Stimulated activated CD4-positive, alpha-beta T cell treated with anti-CD3 and anti-CD28 coated beads, Interleukin-1b, Interleukin-23, amount 100 ng/mL, for 24 hours (primary cell): ENCODE measurements around the gene DNAJB5.

ENCODE experiments used
- DNase-seq, 4 experiments: peaks; one replicate each; pipeline ENCODE4 v3.0.0-alpha.2; 2020; ENCODE audit warnings: low read depth in 4 of 4, low spot score in 1 of 4

The DNAJB5 gene

DNA sequence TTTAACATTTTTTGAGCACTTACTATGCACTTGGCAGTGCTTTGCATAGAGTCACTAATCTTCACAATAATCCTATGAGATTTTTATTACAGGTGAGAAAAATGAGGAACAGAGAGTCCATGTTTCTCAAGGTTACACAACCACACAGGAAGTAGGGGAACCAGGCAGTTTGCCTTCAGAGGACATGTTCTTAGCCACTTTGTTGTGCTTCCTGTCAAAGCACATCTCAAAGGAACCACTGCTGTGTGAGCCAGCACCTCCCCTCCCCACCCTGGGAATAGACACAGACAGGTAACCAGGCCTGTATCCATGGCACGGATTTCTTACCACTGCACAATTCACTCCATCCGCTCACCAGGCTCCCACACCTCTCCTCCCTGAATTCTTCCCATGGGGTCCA lies 6.3 kb upstream of the DNAJB5 start:
- no peak for DNase-seq

GRCh38 chr9:34984049-34984448 lies 5.5 kb upstream of the DNAJB5 start:
- DNase-seq = no peak

- DNase-seq = peak in 1 of 4 experiments; percentile 43
Observed at GRCh38 chr9:34985311-34985899, 4.1 kb upstream of the DNAJB5 start.

DNA sequence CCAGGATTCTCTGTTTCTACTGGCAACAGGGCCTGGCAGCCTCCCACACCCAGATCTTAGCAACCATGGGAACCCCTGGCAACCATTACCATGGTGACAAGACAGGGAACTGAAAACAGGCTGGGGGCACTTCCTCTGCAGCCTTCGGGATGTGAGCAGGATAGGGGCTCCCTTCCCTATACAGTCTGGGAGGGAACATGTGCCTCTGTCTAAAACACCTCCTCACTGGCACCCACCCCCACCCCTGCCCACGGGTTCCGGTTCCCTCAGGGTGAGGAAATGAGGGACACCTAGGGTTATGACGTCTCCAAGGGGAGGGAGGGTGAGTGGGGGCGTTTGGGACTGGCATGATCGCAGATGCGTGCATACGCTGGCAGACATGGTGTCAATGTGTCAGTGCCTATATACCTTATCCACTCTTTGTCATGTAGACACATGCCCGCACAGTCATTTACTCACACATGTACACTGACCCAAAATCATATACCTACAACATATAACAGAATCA lies 3.0 kb upstream of the DNAJB5 start:
- peak in 1 of 4 experiments; percentile 20 for DNase-seq

DNA sequence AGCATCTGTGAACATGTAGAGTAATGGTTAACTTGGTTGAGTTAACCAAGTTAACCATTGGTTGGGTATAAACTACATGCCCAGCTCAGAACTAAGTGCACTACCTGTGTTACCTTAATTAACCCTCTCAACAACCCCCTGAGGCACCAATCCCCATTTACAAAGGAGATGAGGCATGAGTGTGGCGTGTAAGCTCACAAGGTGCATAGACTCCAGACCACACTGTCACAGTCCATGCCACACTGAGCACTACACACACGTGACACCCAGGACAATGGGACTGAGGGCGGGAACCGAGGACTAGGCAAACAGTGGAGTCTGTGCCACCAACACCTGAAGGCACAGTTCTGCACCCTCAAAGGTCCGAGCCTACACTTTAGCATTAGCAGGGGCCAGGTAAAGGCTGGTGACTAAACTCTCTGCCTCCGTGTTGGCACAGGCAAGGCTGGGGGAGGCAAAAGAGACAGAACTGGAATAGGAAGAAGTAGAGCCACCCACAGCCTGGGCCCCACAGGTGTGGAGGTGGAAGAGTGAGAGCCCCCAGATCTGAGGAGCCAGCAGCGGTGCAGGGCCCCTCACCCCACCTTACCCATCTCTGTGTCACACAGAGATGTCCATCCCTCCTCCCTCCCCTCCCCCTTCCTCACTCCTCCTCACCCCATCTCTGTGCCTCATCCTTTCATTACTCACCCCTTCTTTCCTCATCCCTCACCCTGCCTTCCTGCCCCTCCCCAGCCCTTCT lies 2.2 kb upstream of the DNAJB5 start:
- DNase-seq = no peak

- DNase-seq = no peak
Observed at GRCh38 chr9:34988218-34989002, 1.1 kb upstream of the DNAJB5 start.

- no peak for DNase-seq
Observed at GRCh38 chr9:34989946-34990635, 546 bp downstream of the DNAJB5 start.

DNA sequence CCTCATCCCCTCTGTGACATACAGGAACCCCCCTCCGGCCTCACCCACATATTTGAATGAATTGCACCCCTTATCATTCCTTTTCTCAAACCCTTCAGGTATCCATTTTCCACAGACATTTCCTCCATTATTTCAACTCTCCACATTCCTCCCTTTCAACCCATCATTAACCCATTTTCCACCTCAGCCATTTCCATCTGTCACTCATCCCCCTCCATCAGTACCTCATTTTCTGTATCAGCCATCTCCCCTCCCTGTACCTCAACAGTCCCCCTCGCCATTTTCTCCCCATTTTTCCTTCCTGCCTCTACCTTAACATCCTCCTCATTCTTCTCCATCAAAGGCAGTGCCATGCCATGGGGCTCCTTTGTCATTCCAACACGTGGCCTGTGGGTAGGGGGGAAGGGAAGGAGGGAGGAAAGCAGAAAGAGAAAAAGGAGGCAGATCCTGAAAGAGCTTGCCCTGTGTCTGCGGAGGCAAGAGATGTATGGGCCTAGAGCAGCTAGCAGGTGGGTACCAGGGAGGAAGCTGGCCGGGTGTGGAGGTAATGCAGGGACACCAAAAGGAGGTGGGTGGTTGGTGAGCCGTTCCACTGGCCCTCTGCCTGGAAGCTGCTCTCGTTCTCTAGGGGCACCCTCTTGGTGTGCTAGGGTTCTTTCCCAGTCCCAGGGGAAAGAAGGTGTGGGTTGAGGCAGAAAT lies 1.5 kb downstream of the DNAJB5 start:
- DNase-seq = no peak

DNA sequence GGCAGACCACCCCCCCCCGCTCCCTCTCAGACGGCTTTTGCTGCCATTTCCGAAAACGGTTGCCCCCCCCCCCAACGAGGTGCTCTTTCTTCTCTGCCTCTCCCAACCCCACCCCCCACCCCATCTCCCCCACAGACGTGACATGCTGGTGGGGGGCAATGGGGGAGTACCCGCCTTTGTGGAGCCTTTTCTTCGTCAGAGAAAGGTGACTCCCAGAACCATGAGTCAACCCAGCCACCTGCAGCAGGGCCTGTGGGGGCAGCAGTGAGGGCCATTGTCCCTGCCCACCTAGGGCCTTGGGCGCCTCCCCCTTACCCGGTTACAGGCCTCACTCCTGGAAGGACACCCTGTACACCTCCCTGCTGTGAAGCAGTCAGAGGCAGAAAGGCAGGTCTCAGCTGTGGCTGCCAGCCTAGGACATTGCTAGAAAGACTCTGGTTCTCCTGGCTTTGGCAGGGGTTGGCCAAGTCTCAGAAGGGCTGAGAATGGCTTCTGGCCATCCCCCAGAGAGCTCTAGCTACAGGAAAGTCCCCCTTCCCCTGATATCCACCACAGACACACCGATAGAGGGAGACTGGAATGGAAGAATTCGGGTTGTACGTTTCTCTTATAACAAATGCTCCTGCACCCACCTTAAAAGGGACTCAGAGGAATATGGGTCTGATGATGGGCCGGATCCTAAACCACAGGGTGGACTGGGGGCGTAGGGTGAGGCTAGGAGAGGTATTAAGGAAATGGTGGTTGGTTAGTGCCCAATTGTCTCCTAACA lies 2.2 kb downstream of the DNAJB5 start:
- no peak for DNase-seq

GRCh38 chr9:34992376-34992951 lies 2.9 kb downstream of the DNAJB5 start:
- DNase-seq = peak in 2 of 4 experiments; percentile 53 to 59

DNA sequence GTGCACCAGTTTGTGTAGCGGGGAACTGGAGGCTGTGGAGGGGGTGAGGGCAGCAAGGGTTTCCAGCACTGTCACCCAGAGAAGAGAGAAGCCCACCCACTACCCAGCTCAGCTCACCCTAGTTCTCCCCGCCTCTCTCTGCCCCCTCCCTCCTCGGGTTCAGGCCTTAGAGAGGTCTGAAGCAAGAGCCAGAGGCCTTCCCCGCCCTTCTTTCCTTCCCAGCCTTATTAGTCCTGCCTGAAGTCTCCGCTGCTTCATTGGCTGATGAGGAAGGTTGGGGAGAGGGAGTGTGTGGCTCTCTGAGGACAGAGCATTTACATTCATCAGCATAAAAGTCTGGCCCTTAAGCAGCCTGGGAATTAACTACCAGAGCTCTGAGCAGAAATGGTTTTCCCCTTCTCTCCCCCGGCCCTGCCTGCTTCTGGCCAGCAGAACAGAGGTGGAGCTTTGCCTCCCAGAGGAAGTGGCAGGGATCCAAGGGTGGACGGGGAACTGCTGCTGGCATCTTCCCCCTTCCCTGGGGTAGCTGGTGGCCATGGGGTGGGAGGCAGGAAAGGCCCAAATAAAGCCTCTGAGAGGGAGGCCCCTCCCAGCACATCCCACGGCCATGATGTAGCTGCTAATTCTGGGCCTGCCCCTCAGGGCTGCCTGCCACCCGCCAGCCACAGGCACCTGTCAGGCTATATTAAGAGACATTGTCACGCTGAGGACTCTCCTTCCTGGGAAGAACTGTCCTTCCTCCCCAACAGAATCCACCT lies 4.1 kb downstream of the DNAJB5 start:
- DNase-seq = no peak

GRCh38 chr9:34994260-34994899 lies 4.8 kb downstream of the DNAJB5 start:
- DNase-seq = no peak

DNA sequence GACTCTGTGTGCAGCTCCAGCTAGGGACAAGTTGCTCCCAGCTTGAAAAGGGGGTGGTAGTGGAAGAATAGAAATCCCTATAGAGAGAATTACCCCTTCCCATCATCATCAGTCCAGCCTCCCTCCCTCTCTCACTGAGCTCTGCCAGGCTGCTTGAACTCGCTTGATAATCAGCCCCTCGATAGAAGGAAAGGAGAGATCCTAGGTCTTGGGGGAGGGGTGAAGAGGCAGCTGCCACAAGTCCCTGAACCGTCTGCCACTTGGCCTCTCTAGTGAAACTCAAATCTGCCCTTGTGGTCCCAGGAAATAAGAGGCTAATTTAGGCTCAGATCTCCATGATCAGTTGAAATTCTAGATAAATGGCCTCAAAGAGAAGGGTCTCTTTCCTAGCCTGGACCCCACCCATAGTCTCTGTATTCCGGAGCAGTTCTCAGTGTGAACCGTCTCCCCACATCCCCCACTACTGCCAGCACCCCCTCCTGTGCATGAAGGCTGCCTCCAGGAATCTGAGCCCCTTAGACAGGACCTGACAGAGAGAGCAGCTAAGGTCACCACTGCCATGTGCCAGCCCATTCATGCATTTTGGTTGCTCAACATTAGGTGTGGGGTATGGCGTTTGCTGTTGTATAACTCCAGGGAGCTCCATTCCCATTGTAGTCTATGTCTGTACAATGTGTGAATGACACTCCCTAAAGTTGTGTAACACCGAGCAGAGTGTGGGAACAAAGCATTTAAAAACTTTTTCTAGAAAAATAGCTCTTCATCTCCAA lies 5.5 kb downstream of the DNAJB5 start:
- no peak for DNase-seq

DNA sequence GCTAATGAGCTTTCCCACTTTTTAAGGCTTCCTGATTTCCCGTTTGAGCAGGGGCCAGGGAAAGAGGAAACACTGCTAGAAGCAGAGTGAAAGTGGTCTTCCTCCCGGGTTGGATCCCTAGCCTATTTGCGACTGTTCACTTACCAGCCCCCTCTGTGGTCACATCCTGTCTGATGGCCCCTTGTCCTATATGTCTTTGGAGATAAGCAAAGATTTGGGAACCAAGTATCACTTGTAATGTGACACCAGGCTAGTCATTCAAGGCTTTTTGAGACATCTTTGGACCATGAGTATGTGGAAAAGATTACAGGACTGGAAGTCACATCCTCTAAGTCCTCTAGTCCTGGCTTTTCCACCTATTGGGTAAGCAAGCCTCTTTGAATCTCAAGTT lies 6.1 kb downstream of the DNAJB5 start:
- no peak for DNase-seq

GRCh38 chr9:34996181-34996904 lies 6.8 kb downstream of the DNAJB5 start:
- DNase-seq = no peak

- no peak for DNase-seq
Observed at GRCh38 chr9:34996905-34997279, 7.3 kb downstream of the DNAJB5 start.

DNA sequence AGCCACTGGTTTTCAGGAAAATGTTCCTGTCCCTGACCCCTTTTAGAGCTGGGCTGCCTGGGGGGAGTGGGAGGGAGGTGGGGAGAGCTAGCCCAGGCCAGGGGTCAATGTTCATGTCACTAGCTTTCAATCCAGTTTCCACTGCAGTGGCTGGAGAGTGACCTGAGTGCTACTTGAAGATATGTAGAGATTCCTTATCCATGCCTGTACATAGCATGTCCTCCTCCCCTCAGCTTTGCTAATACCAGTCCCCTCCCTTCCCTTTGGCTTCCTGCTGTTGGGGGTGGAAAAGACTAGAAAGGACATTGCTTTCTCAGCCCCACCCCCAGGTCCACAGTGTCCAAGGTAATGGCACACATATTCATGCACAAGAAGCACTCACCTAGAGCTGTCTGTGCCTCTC lies 7.8 kb downstream of the DNAJB5 start:
- no peak for DNase-seq
